ENCODE measurements around the gene DENND2C. TPM values are rescaled to one million over a fixed set of nuclear protein-coding genes. Genes with fewer than 3 reads are reported as not detected.

The DENND2C gene
- total and polyA plus RNA-seq, 2 donors from 2014 or later = 0.88 to 2.5 TPM

DNA sequence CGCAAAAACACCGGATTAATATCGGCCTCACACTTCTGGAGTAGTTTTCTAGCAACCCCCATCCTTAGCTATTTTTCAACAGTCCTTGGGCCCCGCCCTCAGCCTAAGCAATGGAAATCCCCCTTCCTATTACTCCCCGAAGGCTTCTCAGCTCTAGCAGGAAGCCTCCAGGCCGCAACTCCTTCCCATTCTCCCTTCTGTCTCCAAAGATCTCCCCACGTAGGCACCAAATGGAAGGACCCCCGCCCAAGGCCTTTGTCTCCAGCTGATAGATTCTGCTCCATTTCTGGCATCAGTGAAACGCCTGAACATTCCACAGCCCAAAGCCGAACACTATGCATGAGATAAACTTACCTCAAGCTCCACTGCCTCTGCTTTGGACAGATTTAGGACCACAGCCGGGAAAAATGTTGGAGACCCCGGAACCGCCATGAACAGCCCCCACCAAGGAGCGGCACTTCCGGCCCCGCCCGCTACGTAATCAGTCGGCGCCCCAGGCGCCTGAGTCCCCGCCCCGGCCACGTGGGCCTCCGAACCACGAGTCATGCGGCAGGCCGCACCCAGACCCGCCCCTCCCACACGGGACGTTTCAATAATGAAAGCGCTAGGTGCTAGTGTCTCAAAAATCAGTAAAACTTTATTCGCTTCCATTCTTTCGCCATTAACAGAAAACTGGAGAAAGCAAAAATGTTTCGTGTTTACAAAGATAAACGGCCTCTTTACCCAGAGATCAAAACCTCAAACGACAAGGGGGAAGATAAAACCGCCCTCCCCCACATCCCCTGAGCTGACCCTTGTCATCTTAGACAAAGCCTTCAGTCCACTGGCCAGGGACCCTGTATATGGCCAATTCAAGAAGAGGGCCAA is 46.7 kb upstream of the DENND2C start, which contains the start of gene NRAS:
NRAS (minus strand) TSS at position 468 of the 867 bp plus-strand sequence. CDS start 611 bp downstream, outside the sequence.
- H3K4me3 ChIP-seq (ENCODE audit: low read length in 3 of 3) = peak within 1 kb of the TSS; percentile 93 to 99 (median 98)
- no peak for FAIRE-seq
- no peaks in the 10 kb centered on the region for H3K9me3 ChIP-seq (ENCODE audit: control insufficient read depth in 2 of 3, insufficient read depth in 1 of 3, low read length in 3 of 3)
- H3K9ac ChIP-seq (ENCODE audit: low read length in 3 of 3) = peak within 1 kb of the TSS; percentile 86 to 98 (median 88)
- peak; percentile 95 to 98 (median 97) for DNase-seq
- H3K27me3 ChIP-seq (ENCODE audit: control insufficient read depth, insufficient read depth, low read length) = no peaks in the 10 kb centered on the region
- H3K4me1 ChIP-seq (ENCODE audit: control insufficient read depth in 2 of 3, insufficient read depth in 2 of 3, low read depth in 1 of 3, low read length in 3 of 3) = peaks cover 0 to 6% (median 0%) of the 10 kb centered on the region in 3 donors
- TF ChIP-seq, protein P1, sequence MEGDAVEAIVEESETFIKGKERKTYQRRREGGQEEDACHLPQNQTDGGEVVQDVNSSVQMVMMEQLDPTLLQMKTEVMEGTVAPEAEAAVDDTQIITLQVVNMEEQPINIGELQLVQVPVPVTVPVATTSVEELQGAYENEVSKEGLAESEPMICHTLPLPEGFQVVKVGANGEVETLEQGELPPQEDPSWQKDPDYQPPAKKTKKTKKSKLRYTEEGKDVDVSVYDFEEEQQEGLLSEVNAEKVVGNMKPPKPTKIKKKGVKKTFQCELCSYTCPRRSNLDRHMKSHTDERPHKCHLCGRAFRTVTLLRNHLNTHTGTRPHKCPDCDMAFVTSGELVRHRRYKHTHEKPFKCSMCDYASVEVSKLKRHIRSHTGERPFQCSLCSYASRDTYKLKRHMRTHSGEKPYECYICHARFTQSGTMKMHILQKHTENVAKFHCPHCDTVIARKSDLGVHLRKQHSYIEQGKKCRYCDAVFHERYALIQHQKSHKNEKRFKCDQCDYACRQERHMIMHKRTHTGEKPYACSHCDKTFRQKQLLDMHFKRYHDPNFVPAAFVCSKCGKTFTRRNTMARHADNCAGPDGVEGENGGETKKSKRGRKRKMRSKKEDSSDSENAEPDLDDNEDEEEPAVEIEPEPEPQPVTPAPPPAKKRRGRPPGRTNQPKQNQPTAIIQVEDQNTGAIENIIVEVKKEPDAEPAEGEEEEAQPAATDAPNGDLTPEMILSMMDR (IDR thresholded peaks at IDR 0.05; ENCODE audit: borderline replicate concordance, extremely low read depth, insufficient read depth) = no peak
- intact Hi-C loops (cut with DNase I) = no loop called here
- peak within 1 kb of the TSS; percentile 74 to 89 for H3K27ac ChIP-seq (ENCODE audit: low read depth in 2 of 2, low read length in 2 of 2)
- H3K36me3 ChIP-seq (ENCODE audit: control insufficient read depth in 2 of 3, insufficient read depth in 3 of 3, low read length in 3 of 3) = peaks cover 7 to 37% (median 31%) of the 10 kb centered on the region in 3 donors

- no peak for FAIRE-seq
- TF ChIP-seq, protein P1 (IDR thresholded peaks at IDR 0.05; ENCODE audit: borderline replicate concordance, extremely low read depth, insufficient read depth) = no peak
- intact Hi-C loops (cut with DNase I) = no loop called here
Measured at GRCh38 chr1:114715952-114716303, 46.1 kb upstream of the DENND2C start.

GRCh38 chr1:114712977-114713376 is 43.1 kb upstream of the DENND2C start:
- Histone ChIP-seq H3K4me3 (ENCODE audit: low read length in 3 of 3) (no peak overlapping the region), H3K9me3 (ENCODE audit: control insufficient read depth in 2 of 3, insufficient read depth in 1 of 3, low read length in 3 of 3) (no peaks in the 10 kb centered on the region), H3K36me3 (ENCODE audit: control insufficient read depth in 2 of 3, insufficient read depth in 3 of 3, low read length in 3 of 3) (peaks cover 8 to 27% (median 8%) of the 10 kb centered on the region in 3 donors), H3K27ac (ENCODE audit: low read depth in 2 of 2, low read length in 2 of 2) (no peak overlapping the region), H3K4me1 (ENCODE audit: control insufficient read depth in 2 of 3, insufficient read depth in 2 of 3, low read depth in 1 of 3, low read length in 3 of 3) (peaks cover 0 to 6% (median 0%) of the 10 kb centered on the region in 3 donors), H3K27me3 (ENCODE audit: control insufficient read depth, insufficient read depth, low read length) (no peaks in the 10 kb centered on the region), H3K9ac (ENCODE audit: low read length in 3 of 3) (no peak overlapping the region)
- TF ChIP-seq, protein P1 (IDR thresholded peaks at IDR 0.05; ENCODE audit: borderline replicate concordance, extremely low read depth, insufficient read depth) = no peak
- DNase-seq = no peak
- no peak for FAIRE-seq
- intact Hi-C loops (cut with DNase I) = no loop called here

More at GRCh38 chr1:114715952-114716303, 46.1 kb upstream of the DENND2C start:
- Histone ChIP-seq H3K9ac (ENCODE audit: low read length in 3 of 3) (peak overlapping the region; percentile 86 to 98 (median 88)), H3K4me1 (ENCODE audit: control insufficient read depth in 2 of 3, insufficient read depth in 2 of 3, low read depth in 1 of 3, low read length in 3 of 3) (peaks cover 0 to 6% (median 0%) of the 10 kb centered on the region in 3 donors), H3K36me3 (ENCODE audit: control insufficient read depth in 2 of 3, insufficient read depth in 3 of 3, low read length in 3 of 3) (peaks cover 5 to 33% (median 30%) of the 10 kb centered on the region in 3 donors), H3K27me3 (ENCODE audit: control insufficient read depth, insufficient read depth, low read length) (no peaks in the 10 kb centered on the region), H3K9me3 (ENCODE audit: control insufficient read depth in 2 of 3, insufficient read depth in 1 of 3, low read length in 3 of 3) (no peaks in the 10 kb centered on the region), H3K4me3 (ENCODE audit: low read length in 3 of 3) (peak overlapping the region; percentile 93 to 99 (median 98)), H3K27ac (ENCODE audit: low read depth in 2 of 2, low read length in 2 of 2) (peak overlapping the region in 1 of 2 donors; percentile 89)
- DNase-seq = peak in 1 of 5 donors; percentile 12
